Non-pigmented ciliary epithelial cell (primary cell): ENCODE results near the gene ADAMTS14.

Experiments
- DNase-seq: peaks from one replicate; pipeline ENCODE4 v3.0.0-alpha.2; 2010; ENCODE audit warnings: low read depth

ADAMTS14 gene

GRCh38 chr10:70729763-70730357 lies 57.6 kb downstream of the ADAMTS14 start:
- no peak for DNase-seq

- DNase-seq, result no peak
Observed at GRCh38 chr10:70730955-70731354, 58.6 kb downstream of the ADAMTS14 start.

- DNase-seq, result no peak
Observed at GRCh38 chr10:70732569-70732968, 60.3 kb downstream of the ADAMTS14 start.

- DNase-seq, result no peak
Observed at GRCh38 chr10:70733051-70733450, 60.7 kb downstream of the ADAMTS14 start.

- DNase-seq, result no peak
Observed at GRCh38 chr10:70735161-70735560, 62.9 kb downstream of the ADAMTS14 start.

- no peak for DNase-seq
Observed at GRCh38 chr10:70736525-70736924, 64.2 kb downstream of the ADAMTS14 start.

GRCh38 chr10:70737250-70737649 lies 64.9 kb downstream of the ADAMTS14 start:
- no peak for DNase-seq

- no peak for DNase-seq
Observed at GRCh38 chr10:70738006-70738760, 65.9 kb downstream of the ADAMTS14 start.

- DNase-seq, result no peak
Observed at GRCh38 chr10:70738761-70739121, 66.4 kb downstream of the ADAMTS14 start.

- DNase-seq, result no peak
Observed at GRCh38 chr10:70740406-70741288, 68.3 kb downstream of the ADAMTS14 start.

GRCh38 chr10:70742537-70743429 lies 70.5 kb downstream of the ADAMTS14 start:
- DNase-seq, result no peak

- no peak for DNase-seq
Observed at GRCh38 chr10:70743430-70743788, 71.1 kb downstream of the ADAMTS14 start.

- DNase-seq, result no peak
Observed at GRCh38 chr10:70743879-70744278, 71.6 kb downstream of the ADAMTS14 start.

GRCh38 chr10:70744617-70745143 lies 72.4 kb downstream of the ADAMTS14 start:
- DNase-seq, result no peak

- no peak for DNase-seq
Observed at GRCh38 chr10:70745555-70745954, 73.2 kb downstream of the ADAMTS14 start.

GRCh38 chr10:70747192-70747965 lies 75.1 kb downstream of the ADAMTS14 start:
- DNase-seq, result no peak

GRCh38 chr10:70748305-70748704 lies 76.0 kb downstream of the ADAMTS14 start:
- DNase-seq, result no peak

GRCh38 chr10:70748801-70749573 lies 76.7 kb downstream of the ADAMTS14 start:
- DNase-seq, result no peak

- DNase-seq, result no peak
Observed at GRCh38 chr10:70749756-70750155, 77.5 kb downstream of the ADAMTS14 start.

GRCh38 chr10:70750156-70750703 lies 77.9 kb downstream of the ADAMTS14 start:
- DNase-seq, result no peak
